Hepatocyte (in vitro differentiated cells): Measurements from ENCODE around the gene DDX17.

Source experiments
- EZH2phosphoT487 ChIP-seq: fragments of 200-600 bp; sonication (generic); IDR thresholded peaks from one replicate; pipeline ENCODE4 v1.6.1; 2018; ENCODE audit warnings: antibody characterized with exemption, mild to moderate bottlenecking, low read depth, moderate library complexity; ENCODE audit not compliant: unreplicated experiment, severe bottlenecking
- TF ChIP-seq, protein P1 (sequence below): fragments of 200-600 bp; sonication (generic); IDR thresholded peaks from 2 replicates; pipeline ENCODE4 v1.5.1; 2016; ENCODE audit warnings: antibody characterized with exemption, mild to moderate bottlenecking; ENCODE audit not compliant: poor library complexity

DNA sequence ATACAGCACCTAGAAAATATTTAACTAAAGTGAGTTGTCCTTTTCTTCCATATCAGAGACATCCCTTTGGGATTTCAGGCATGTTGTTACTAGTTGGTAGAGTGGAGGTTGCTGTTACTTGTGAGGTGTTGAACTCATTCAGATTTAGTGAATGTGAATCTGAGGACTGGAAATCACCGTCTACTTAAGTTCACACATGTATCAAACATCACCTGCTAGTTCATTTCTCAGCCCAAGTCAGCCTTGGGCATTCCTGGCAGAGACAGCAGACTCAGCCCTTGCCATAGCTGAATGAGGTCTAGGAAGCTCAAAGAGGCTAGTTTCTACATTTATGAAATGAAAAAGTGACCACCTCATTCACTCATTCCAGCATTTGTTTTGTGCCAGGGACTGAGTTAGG is 28.5 kb downstream of the DDX17 start:
- TF ChIP-seq EZH2phosphoT487: no peak
- TF ChIP-seq, protein P1, sequence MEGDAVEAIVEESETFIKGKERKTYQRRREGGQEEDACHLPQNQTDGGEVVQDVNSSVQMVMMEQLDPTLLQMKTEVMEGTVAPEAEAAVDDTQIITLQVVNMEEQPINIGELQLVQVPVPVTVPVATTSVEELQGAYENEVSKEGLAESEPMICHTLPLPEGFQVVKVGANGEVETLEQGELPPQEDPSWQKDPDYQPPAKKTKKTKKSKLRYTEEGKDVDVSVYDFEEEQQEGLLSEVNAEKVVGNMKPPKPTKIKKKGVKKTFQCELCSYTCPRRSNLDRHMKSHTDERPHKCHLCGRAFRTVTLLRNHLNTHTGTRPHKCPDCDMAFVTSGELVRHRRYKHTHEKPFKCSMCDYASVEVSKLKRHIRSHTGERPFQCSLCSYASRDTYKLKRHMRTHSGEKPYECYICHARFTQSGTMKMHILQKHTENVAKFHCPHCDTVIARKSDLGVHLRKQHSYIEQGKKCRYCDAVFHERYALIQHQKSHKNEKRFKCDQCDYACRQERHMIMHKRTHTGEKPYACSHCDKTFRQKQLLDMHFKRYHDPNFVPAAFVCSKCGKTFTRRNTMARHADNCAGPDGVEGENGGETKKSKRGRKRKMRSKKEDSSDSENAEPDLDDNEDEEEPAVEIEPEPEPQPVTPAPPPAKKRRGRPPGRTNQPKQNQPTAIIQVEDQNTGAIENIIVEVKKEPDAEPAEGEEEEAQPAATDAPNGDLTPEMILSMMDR: no peak
